ENCODE measurements around the gene MFN2.

DNA sequence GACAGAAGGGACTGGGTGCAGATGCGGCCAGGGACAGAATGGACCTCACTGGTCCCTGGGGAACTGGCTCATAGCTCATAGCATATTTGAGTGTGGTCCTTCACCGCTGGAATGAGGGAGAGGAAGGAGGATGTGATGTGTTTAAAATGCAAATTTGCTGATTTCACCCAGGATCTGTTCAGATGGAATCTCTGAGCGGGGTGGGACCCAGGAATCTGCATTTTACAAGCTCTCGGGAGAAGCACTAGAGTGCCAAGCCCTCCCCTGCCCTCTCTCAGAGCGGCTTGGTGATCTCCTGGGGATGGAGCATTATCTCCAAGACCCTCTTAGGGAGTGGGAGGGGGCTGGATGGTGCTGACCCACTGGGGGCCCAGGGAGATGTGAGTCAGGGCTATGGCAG, 22.8 kb upstream of the MFN2 start:
- TF ChIP-seq, protein P1, sequence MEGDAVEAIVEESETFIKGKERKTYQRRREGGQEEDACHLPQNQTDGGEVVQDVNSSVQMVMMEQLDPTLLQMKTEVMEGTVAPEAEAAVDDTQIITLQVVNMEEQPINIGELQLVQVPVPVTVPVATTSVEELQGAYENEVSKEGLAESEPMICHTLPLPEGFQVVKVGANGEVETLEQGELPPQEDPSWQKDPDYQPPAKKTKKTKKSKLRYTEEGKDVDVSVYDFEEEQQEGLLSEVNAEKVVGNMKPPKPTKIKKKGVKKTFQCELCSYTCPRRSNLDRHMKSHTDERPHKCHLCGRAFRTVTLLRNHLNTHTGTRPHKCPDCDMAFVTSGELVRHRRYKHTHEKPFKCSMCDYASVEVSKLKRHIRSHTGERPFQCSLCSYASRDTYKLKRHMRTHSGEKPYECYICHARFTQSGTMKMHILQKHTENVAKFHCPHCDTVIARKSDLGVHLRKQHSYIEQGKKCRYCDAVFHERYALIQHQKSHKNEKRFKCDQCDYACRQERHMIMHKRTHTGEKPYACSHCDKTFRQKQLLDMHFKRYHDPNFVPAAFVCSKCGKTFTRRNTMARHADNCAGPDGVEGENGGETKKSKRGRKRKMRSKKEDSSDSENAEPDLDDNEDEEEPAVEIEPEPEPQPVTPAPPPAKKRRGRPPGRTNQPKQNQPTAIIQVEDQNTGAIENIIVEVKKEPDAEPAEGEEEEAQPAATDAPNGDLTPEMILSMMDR (IDR thresholded peaks at IDR 0.05): no peak
- no peak for TF ChIP-seq POLR2A (IDR thresholded peaks at IDR 0.05)
